AG08395 (cell line): ENCODE measurements around the gene MAP3K12.
"Not testable (repeated sequence)": the region's sequence is repeated elsewhere in the genome, so short reads cannot be mapped to it uniquely, and the experiment has no call there.

ENCODE experiments used
- DNase-seq: peaks from one replicate; pipeline ENCODE4 v3.0.0; 2012; ENCODE audit warnings: mixed read lengths, low spot score

Gene MAP3K12

GRCh38 chr12:53499266-53500141, at the start of gene MAP3K12:
Gene MAP3K12, minus strand, starts transcription at chr12:53499458. Its CDS starts 12,067 bp downstream, at chr12:53487391.
- DNase-seq = peak; percentile 25

- DNase-seq = not testable (repeated sequence)
Observed at GRCh38 chr12:53548354-53548753, 49.1 kb upstream of the MAP3K12 start.

- peak; percentile 83 for DNase-seq
Observed at GRCh38 chr12:53543539-53543938, 44.3 kb upstream of the MAP3K12 start.

DNA sequence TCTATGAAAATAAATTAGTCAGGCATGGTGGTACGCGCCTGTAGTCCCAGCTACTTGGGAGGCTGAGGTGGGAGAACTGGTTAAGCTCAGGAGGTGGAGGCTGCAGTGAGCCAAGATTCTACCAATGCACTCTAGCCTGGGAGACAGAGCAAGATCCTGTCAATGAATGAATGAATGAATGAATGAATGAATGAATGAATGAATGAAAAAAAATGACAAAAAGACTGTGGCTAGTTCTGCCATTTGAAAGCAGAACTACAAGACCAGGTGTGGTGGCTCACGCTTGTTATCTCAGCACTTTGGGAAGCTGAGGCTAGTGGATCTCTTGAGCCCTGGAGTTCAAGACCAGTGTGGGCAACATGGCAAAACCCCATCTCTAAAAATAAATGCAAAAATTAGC, 40.3 kb upstream of the MAP3K12 start:
- DNase-seq = no peak

DNA sequence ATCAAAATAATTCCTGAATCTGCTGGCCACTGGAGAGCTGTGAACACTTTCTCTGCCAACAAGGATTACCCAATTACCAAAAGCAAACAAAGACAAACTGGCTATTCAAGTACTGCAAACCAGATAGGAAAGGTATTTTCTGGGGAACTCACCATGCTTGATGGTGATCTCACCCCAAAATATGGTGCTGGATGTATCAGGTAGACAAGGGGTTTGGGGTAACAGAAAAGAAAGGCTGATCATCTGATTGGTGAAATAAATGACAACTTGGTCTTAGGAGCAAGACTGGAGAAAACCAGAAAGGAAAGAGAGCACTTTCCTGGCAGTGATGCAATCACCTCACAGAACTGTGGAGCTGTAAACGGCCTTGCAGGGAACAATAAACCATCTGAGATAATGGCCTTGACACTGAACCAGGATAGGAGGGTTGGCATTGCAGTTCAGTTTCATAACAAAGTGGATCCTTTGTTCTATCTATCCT, 39.0 kb upstream of the MAP3K12 start:
- peak; percentile 35 for DNase-seq

GRCh38 chr12:53536962-53537361, 37.7 kb upstream of the MAP3K12 start:
- DNase-seq = no peak

- no peak for DNase-seq
Observed at GRCh38 chr12:53533471-53533870, 34.2 kb upstream of the MAP3K12 start.

- DNase-seq = no peak
Observed at GRCh38 chr12:53532524-53533445, 33.5 kb upstream of the MAP3K12 start.

- DNase-seq = no peak
Observed at GRCh38 chr12:53532021-53532420, 32.8 kb upstream of the MAP3K12 start.

DNA sequence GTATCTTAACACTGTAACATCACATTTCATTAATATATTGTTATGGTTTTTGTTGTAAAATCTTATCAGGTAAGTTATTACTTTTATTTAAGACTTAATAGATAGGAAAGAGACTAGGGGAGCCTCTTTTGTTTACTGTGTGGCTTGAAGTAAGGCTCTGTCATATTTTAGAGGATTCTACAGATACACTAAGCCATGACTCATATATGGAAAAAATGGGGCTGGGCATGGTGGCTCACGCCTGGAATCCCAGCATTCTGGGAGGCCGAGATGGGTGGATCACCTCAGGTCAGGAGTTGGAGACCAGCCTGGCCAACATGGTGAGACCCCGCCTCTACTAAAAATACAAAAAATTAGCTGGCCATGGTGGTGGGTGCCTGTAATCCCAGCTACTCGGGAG, 31.7 kb upstream of the MAP3K12 start:
- DNase-seq = peak; percentile 40

GRCh38 chr12:53530061-53530460, 30.8 kb upstream of the MAP3K12 start:
- DNase-seq = no peak

- no peak for DNase-seq
Observed at GRCh38 chr12:53524476-53524875, 25.2 kb upstream of the MAP3K12 start.

DNA sequence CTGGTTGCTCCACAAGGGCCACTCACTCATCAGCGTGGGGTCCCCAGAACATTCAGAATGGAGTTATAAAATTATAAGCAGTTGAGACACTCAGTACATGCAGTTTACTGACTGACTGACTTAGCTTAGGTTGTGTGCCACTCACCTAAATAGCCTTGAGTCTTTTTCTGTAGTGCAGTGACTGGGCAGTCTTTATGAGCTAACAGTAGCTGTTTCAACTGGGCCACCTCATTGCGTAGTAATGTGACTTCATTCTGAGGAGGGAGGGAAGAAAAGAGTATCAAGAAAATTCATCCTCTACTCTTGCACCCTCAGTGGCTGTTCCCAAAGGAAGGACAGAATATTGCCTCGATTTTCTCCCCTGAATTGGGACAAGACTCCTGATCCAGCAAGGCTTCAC, 23.9 kb upstream of the MAP3K12 start:
- DNase-seq = no peak

GRCh38 chr12:53518381-53518780, 19.1 kb upstream of the MAP3K12 start:
- no peak for DNase-seq

DNA sequence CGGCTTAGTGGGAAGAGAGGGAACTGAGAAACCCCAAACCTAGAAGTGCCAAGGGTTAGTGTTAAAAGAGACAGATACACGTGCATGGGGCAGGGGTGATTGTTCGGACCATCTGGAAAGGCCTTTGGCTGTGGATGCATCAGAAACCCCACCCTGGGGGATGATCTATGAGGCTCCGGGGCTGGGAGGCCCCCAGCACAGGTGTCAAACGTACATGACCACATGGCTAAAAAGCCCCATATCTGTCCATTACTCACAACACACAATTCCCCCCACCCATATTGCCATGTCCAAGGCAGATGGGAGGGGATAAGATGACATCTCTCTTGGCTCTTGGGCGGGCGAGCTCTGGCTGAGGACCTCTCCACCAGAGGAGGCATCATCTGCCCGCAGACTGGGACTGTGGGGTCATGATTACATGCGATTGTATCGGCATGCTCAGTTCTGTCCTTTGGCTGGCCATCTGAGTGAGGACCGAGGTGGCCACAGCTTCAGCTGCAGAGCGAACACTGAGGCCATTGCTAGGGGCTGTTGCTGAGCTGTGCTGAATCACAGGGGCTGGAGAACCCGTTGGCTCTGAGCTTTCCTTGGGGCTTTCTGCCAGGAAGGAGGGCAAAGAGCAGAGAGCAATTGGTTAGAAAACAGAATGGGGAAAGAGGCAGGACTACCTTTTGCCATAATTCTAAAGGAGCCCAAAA, 17.6 kb upstream of the MAP3K12 start:
- DNase-seq = no peak

GRCh38 chr12:53515291-53515680, 16.0 kb upstream of the MAP3K12 start:
- DNase-seq = no peak

- no peak for DNase-seq
Observed at GRCh38 chr12:53514628-53515290, 15.5 kb upstream of the MAP3K12 start.

DNA sequence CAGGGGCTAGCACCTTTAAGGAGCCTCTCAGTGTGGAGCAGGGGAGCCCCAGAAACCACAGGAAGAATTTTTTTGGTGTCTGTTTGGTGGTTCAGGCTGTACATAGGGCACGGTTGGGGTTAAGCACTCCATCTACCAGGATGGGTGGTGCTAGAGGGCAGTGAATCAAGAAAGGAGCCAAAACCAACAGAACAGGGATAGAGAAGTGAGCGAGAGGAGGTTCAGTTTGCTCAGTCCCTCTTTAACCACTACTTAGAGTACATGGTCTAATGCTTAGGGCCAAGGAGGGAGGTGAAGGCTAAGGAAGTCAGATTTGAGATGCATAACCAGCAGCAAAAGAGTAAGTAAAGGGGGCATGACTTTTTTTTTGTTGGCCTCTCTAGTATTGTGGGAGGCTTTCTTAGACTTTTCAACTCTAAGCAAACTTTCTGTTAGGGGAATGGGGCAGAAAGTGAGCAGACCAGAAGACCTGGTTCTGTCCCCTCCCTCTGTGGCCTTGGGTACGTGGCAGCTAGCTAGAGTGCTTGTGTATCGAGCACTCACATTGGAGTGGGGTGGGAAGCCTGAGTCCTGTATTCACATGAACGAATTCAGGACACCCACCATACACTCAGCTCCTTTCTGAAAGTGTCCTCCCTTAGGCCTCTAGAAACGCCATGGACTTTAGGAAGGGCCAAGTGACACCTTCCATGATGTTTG, 14.6 kb upstream of the MAP3K12 start:
- no peak for DNase-seq

GRCh38 chr12:53510181-53510812, 11.0 kb upstream of the MAP3K12 start:
- no peak for DNase-seq

- peak; percentile 80 for DNase-seq
Observed at GRCh38 chr12:53508534-53509170, 9.4 kb upstream of the MAP3K12 start.
